ENCODE results near the gene GMNN.
"Not testable (repeated sequence)": the region's sequence is repeated elsewhere in the genome, so short reads cannot be mapped to it uniquely, and the experiment has no call there.

The GMNN gene

DNA sequence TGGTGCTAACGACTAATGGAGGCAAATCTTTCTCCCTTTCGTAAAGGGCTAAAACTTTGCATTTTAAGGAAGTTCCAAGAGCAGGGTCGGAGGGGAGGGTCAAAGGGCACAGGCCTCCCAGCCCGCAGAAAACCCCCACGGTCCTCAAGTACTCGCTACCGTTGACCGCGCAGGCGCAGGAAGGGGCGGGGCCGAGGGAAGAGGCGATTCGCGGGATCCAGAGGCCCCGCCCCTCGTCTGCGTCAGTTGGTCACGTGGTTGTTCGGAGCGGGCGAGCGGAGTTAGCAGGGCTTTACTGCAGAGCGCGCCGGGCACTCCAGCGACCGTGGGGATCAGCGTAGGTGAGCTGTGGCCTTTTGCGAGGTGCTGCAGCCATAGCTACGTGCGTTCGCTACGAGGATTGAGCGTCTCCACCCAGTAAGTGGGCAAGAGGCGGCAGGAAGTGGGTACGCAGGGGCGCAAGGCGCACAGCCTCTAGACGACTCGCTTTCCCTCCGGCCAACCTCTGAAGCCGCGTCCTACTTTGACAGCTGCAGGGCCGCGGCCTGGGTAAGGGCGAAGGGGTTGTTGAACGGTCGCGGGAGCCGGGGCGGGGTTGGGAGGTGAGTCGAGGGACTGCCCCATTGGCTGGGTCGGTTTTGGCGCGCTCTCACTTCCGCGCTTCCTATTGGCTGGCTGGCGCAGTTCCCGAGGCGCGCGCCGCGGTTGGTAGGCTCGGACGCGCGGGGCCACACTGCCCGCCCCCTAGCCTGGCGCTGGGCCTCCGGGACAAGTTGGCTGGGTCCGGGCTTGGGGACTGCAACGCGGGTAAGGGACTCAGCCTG lies at the start of gene GMNN:
Gene GMNN, plus strand, starts transcription at position 242 of the 824 bp plus-strand sequence. CDS start 2,310 bp downstream, outside the sequence.
- peak; percentile 61 to 83 for DNase-seq

DNA sequence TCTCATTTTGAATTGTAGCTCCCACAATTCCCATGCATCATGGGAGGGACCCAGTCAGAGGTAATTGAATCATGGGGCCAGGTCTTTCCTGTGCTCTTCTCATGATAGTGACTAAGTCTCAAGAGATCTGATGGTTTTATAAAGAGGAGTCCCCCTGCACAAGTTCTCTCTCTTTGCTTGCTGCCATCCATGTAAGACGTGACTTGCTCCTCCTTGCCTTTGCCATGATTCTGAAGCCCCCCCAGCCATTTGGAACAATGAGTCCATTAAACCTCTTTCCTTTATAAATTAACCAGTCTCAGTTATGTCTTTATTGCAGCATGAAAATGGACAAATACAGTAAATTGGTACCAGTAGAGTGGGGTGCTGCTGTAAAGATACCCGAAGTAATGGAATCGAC lies 44.1 kb upstream of the GMNN start:
- not testable (repeated sequence) for DNase-seq

DNA sequence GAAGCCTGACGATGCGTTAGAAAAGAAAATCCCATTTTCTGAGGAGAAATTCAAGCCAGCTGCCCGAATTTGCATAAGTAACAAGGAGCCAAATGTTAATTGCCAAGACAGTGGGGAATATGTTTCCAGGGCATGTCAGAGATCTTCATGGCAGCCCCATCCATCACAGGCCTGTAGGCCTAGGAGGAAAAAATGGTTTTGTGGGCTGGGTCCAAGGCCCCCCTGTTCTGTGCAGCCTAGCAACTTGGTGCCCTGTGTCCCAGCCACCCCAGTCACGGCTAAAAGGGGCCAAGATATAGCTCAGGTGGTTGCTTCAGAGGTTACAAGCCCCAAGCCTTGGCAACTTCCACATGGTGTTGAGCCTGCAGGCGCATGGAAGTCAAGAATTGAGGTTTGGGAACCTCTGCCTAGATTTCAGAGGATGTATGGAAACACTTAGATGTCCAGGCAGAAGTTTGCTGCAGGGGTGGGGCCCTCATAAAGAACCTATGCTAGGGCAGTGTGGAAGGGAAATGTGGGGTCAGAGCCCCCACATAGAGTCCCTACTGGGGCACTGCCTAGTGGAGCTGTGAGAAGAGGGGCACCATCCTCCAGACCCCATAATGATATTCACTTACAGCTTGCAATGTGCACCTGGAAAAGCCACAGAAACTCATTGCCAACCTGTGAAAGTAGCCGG lies 43.1 kb upstream of the GMNN start:
- not testable (repeated sequence) for DNase-seq

DNA sequence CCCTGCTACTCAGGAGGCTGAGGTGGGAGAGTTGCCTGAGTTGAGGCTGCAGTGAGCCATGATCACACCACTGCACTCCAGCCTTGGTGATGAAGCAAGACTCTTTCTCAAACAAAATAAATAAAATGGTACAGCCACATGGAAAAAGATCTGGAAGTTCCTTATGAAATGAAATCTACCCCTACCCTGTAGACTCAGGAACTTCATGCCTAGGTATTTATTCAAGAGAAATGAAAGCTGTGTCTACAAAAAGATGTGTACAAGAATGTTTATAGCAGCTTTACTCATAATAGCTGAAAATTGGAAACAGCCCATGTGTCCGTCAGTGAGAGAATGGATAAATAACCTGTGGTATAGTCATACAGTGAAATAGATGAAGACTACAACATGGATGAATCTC lies 40.6 kb upstream of the GMNN start:
- DNase-seq = no peak

DNA sequence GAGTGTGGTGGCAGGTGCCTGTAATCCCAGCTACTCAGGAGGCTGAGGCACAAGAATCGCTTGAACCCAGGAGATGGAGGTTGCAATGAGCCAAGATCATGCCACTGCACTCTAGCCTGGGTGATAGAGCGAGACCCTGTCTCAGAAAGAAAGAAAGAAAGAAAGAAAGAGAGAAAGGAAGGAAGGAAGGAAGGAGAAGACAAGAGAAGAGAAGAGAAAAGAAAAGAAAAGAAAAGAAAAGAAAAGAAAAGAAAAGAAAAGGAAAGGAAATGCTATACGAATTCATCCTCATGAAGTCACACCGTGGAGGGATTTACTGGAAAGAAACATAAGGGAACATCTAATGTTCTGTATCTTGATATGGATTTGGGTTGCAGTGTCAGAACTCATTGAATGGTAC lies 40.0 kb upstream of the GMNN start:
- not testable (repeated sequence) for DNase-seq

DNA sequence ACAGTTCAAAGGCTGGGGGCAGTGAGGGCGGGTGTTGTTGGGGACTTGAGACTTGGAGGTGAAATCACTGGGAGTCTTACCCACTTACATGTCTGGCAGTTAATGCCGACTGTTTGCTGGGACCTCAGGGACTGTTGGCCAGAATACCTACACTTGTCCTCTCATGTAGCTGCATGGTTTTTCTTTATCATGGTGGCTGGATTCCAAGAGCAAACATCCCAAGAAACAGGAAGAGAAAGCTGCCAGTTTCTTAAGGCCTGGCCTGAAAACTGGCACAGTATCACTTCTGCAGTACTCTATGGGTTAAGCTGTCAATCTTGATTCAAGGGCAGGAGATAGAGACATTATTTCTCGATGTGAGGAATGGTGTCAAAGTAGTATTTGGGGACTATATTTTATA lies 36.0 kb upstream of the GMNN start:
- DNase-seq = no peak

DNA sequence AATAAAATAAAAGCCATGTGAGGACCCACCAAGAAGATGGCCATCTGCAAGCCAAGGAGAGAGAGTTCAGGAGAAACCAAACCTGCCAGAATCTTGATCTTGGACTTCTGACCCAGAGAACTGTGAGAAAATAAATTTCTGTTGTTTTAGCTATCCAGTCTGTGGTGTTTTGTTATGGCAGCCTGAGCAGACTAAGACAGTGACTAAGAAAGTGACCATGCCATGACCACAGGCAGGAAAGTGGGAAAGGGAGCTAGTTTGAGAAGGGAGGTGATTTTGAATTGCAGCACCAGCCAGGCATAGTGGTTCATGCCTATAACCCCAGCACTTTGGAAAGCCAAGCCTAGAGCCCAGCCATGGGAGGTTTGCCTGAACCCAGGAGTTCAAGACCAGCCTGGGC lies 33.9 kb upstream of the GMNN start:
- no peak for DNase-seq

DNA sequence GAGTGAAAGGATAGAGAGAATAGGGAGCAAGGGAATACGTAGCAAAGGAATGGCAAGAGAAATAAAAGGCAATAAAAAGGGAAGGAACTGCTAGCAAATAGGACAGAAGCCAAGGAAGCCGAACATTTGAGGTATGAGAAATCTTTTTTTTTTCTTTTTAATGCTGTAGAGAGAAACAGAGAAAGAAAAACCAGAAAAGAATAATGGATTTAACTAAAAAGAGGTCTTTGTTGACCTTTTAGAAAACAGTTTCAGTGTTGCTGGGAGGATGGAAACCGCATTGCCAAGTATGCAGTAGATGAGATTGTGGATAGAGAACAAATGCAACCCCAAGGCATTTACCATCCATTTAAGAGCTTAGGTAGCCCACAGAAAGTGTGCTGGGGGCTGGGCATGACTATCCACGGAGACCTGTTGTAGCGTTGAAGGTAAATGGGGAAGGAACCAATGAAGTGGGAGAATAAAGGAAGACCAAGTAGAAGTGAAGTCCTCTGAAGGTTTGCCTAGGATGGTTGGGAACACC lies 32.5 kb upstream of the GMNN start:
- DNase-seq = no peak

DNA sequence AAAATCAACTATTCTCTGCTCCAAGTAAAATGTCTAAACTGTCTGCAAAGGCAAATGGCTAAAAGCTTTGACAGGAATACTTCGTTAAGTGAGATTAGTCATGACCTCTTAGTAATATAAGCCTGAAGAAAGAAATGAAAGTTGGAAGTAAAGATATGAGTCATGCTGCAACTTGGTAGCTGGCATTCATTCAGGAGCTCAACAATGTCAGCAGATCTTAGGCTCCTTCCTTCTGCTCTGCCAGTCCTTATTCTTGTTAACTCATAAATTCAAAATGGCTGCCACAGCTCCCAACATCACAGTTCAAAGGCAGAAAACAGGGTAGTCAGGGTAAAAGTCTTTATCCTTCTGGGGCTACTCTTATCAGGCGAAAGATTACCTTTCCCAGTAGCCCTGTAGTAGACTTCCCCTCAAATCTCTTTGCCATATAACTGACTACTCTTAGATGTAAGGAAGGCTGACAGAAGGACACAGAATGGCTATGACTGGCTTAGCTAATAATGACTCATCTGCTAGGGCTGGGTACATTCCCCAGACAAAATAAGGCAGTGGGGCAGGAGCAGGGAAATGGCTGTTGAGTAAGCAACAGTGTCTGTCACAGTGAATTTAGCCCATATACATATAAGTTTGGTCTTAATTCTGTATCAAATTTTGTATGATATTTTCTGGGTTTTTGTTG lies 31.3 kb upstream of the GMNN start:
- no peak for DNase-seq

DNA sequence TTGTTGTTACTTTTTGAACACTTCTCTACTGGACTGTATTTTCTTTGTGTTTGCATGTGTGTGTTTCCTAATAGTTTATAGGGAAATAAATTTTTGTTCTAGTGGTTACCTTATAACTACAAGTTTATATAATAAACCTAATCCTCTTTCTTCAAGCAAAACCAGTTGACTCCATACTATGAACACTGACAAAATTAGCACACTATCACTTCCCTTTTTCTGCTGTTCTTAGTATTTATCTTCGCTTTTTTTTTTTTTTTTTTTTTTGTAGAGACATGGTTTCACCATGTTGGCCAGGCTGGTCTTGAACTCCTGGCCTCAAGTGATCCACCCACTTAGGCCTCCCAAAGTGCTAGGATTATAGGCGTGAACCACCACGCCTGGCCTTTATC lies 30.8 kb upstream of the GMNN start:
- DNase-seq = no peak

DNA sequence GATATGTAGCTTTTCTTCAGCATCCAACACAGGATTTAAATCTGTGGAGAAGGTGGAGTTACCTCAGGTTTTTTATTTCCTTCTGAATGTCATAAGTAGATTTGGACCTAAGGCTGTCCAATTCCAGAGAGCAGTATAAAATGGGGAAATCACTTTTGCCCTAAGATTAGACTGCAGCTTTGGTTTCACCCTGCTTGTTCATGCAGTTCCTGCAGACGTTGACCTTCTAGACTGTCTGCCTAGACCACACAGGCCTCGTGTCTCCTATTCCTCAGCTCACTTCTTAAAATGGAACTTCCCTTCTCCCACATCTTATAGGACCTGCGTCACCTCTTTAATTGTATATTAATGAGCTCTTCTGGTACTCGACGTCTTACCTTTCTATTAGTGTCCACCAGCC lies 29.8 kb upstream of the GMNN start:
- no peak for DNase-seq

DNA sequence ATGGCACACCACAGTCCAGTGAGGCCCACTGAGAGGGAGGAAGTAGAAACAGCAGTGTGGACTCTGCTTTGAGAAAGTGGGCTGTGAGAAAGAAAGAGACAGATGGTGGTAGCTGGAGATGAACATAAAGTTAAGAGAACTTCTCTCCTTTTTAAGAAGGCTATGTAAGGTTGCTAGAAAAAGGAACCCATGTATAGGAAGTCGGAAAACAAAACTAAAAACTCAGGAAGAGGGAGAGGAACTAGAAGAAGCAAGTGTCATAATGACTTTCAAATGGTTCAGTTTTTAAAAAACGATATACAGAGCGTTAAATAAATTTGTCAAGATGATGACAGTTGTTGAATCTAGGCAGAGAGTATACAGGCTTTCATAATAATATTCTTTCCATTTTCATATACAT lies 25.4 kb upstream of the GMNN start:
- DNase-seq = no peak

DNA sequence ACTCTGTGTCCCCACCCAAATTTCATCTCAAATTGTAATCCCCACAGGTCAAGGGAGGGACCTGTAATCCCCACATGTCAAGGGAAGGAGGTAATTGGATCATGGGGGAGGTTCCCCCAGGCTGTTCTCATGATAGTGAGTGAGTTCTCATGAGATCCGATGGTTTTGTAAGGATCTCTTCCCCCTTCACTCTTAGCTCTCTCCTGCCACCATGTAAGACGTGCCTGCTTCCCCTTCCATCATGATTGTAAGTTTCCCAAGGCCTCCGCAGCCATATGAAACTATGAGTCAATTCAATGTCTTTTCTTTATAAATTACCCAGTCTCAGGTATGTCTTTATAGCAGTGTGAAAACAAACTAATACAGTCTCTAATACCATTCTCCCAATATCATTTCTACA lies 23.9 kb upstream of the GMNN start:
- not testable (repeated sequence) for DNase-seq

DNA sequence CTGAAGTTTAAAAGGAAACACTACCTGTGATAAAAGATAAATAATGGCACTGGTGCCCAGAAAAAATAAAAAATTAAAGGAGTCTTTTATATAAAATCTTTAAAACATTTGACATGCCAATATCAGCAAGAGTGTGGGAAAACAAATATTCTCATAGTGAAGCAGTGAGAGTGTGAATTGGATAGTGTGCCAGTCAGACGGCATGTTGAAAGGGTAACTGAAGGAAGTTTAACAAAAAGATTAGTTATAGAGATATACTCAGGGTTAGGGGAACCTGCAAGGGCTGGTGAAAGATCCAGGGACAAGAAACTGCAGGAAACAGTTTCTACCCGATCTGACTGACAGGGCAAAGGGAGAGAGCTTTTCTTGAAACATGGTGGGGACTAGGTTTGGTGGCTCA lies 22.2 kb upstream of the GMNN start:
- no peak for DNase-seq

DNA sequence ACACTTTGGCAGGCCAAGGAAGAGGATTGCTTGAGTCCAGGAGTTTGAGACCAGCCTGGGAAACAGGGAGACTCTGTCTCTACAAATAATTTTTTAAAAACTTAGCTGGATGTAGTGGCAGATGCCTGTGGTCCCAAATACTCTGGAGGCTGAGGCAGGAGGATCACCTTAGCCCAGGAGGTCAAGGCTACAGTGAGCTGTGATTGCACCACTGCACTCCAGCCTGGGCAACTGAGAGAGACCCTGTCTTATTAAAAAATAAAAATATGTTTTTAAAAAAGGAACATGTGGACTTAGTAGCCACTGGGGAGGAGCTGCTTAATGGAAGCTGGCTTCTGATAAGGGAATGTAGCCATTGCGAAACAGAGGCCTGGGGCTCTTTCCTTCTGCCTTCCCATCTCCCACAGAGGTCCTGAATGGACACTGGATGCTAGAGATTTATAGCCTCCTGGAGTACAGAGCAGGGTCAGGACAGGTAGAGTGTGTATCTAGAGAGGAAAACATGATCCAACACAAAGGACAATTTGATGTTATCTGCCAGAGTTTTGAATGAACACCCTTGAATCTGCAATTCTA lies 21.7 kb upstream of the GMNN start:
- DNase-seq = no peak

DNA sequence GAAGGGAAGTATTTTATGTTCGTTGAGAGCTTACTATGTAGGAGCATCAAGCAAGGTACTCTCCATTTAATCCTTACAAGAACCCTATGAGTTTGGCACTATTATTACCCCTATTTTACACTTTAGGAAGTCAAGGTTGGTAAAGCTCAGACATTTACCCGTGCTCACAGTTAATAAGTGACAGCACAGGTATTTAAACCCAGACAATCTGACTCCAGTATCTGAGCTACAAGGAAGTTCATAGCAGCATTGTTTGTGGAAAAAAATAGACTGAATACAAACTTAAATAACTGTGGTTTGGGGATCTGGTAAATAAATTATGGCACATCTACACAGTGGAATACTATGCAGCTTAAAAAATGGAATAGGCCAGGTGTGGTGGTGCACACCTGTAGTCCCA lies 21.2 kb upstream of the GMNN start:
- DNase-seq = no peak

DNA sequence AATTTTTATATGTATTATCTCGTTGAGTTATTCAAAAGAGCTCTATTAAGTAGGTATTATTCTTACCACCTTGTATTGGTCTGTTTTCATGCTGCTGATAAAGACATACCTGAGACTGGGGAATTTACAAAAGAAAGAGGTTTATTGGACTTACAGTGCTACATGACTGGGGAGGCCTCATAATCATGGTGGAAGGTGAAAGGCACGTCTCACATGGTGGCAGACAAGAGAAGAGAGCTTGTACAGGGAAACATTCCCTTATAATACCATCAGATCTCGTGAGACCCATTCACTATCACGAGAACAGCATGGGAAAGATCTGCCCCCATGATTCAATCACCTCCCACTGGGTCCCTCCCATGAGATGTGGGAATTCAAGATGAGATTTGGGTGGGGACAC lies 20.4 kb upstream of the GMNN start:
- DNase-seq = not testable (repeated sequence)

DNA sequence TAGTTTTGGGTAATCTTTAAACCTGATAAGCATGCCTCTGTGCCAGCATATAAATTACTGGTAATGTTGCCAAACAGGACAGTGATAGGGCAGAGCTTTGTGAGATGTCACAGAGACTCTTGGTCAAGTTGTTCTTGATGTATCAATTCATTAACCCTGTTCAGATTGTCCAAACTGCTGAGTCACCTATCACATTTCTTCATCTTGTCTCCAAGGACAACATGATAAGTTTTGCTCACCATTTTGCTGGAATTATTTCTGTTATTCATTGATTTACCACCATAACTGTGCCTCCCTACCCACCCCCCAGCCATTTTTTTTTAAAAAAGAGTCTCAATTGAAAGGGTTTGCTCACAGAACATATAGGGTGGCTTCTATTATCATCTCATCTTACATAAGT lies 19.5 kb upstream of the GMNN start:
- no peak for DNase-seq

DNA sequence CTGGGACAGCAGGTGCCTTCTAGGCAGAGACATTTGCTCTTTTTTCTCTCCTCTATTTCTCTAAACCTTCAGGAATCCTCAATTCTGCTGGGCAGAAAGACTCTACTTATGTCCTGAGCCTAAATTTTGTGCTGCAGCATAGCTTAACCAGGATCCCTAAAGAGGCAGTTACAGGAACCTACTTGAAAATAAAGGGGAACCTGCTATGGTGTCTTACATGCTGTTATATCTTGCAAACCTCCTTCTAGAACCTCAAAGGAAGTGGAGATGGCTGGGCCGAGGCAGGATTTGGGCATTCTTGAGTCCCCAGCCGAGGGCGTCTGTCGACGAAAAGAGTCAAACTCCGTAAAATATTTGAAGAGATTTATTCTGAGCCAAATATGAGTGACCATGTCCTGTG lies 17.1 kb upstream of the GMNN start:
- no peak for DNase-seq

DNA sequence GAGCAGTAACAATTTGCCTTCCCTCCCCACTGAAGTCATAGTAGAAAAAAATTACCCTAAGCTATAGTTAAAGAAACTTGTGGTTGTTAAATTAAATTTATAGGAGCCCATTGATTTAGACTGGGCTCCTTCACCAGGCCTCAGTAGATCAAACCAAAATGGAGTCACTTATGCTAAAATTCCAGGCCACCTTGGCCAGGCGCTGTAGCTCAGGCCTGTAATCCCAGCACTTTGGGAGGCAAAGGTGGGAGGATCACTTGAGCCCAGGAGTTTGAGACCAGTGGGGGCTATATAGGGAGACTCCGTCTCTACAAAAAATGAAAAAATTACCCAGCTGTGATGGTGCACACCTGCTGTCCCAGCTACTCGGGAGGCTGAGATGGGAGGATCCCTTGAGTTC lies 15.0 kb upstream of the GMNN start:
- DNase-seq = no peak

DNA sequence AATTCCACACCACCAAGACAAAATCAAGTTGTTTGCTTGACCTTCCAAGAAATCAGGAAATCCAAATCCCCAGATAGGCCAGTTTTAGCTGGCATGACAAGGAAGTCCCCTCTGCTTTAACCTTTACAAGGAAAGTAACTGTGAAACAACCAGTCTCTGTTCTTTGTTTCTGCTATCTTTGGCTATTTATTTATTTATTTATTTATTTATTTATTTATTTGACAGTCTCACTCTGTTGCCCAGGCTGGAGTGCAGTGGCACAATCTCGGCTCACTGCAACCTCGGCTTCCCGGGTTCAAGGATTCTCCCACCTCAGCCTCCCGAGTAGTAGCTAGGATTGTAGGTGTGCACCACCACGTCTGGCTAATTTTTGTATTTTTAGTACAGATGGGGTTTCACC lies 14.5 kb upstream of the GMNN start:
- no peak for DNase-seq

DNA sequence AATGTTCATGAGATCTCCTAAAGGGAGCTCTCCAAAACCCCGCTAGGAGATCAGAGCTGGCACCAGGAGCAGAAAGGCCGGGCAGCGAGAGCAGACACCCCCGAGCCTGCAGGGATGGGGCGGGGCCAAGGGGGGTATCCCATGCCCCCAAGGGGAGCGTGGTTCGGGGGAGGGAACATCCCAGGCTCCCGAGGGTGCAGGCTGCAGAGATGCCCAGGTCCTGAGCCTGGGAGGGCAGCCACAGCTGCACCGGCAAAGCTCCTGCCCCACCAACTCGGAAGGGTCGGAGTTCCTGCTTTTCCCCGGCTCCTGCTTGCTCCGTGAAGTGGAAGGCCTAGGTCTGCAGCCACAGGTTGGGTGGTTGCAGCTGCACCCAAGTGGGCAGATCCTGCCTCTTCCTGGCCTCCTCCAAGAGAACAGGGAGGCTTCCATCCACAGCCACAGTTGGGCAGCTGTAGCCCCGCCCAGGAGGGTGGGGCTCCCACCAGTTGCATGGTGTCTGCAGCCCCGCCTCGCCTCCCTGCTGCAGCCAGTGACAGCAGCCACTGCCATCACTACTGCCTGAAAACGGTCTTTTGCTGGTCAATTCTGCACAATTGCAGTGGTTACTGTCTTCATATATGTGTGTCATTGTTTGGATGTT lies 13.4 kb upstream of the GMNN start:
- no peak for DNase-seq

DNA sequence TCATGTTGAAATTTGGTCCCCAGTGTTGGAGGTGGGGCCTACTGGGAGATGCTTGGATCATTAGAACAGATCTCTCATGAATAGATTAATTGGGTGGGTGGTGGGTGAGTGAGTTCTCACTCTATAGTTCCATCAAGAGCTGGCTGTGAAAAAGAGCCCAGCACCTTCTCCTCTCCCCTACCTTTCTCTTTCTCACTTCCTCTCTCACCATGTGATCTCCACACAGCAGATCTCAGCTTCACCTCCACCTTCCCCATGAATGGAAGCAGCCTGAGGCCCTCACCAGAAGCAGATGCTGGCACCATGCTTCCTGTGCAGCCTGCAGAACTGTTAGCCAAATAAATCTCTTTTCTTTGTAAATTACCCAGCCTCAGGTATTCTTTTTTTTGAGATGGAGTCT lies 12.9 kb upstream of the GMNN start:
- DNase-seq = no peak
